Measurements from ENCODE around the gene FXYD3. TPM values are rescaled to one million over a fixed set of nuclear protein-coding genes. Genes with fewer than 3 reads are reported as not detected.
A peak's percentile ranks its signal among the peaks of the same experiment; 100 is the strongest.

The FXYD3 gene
- total and polyA plus RNA-seq, 2 of the 13 experiments (the other 11 are each of a cell fraction or from before 2014, with no cell fraction given) = 4.9 TPM; not detected in 1

DNA sequence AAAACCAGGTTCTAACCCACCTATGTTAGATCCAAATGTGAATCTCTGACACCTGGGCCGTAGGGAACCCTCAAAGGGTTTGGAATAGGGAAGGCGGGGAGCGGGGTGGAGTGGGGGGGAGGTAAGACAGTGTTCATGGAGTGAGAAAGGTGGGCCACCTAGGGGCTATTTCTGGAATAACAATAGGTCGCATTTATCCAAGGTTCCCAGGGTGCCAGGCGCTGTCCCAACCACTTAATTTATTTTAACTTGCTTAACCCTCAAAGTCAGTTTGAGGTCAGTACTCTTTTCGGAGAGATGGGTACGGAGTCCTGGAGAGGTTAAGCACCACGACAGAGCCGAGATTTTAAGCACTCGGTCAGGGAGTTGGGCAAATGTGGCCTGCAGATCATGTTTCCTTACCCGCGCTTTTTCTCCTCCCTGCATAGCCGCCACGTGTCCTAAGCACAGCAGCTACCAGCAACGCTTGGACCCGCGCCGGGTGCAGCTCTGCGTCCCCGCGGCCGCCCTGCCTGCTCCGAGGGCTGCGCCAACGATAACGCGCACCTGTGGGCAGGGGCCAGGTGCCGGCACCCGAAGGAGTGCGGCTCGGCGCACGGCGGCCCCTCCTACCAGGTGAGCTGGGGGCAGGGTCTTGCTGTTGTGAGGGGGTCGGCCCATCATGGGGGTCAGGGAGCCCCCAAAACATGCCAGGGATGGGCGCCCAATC lies 25.0 kb upstream of the FXYD3 start (continued):
- TF ChIP-seq, protein P1, sequence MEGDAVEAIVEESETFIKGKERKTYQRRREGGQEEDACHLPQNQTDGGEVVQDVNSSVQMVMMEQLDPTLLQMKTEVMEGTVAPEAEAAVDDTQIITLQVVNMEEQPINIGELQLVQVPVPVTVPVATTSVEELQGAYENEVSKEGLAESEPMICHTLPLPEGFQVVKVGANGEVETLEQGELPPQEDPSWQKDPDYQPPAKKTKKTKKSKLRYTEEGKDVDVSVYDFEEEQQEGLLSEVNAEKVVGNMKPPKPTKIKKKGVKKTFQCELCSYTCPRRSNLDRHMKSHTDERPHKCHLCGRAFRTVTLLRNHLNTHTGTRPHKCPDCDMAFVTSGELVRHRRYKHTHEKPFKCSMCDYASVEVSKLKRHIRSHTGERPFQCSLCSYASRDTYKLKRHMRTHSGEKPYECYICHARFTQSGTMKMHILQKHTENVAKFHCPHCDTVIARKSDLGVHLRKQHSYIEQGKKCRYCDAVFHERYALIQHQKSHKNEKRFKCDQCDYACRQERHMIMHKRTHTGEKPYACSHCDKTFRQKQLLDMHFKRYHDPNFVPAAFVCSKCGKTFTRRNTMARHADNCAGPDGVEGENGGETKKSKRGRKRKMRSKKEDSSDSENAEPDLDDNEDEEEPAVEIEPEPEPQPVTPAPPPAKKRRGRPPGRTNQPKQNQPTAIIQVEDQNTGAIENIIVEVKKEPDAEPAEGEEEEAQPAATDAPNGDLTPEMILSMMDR (CRISPR knock-in tag; IDR thresholded peaks at IDR 0.05) = peak; percentile 68
- TF ChIP-seq CBX5 (CRISPR knock-in tag; IDR thresholded peaks at IDR 0.05; ENCODE audit: borderline replicate concordance) (no peak), SMAD9 (CRISPR knock-in tag; IDR thresholded peaks at IDR 0.05) (no peak), KLF6 (CRISPR knock-in tag; IDR thresholded peaks at IDR 0.05) (no peak), SIN3A (IDR thresholded peaks at IDR 0.05; ENCODE audit: borderline replicate concordance, low read depth, low read length) (no peak), ZNF550 (CRISPR knock-in tag; IDR thresholded peaks at IDR 0.05; ENCODE audit: borderline replicate concordance) (no peak), NFE2L1 (CRISPR knock-in tag; IDR thresholded peaks at IDR 0.05; ENCODE audit: borderline replicate concordance) (no peak), ZNF432 (CRISPR knock-in tag; IDR thresholded peaks at IDR 0.05; ENCODE audit: borderline replicate concordance) (no peak)
- TF ChIP-seq, protein P2, sequence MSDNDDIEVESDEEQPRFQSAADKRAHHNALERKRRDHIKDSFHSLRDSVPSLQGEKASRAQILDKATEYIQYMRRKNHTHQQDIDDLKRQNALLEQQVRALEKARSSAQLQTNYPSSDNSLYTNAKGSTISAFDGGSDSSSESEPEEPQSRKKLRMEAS (IDR thresholded peaks at IDR 0.05) = 0 out of 2 replicates have a peak, but pooled peaks have one; percentile 23
- TF ChIP-seq, protein P3, sequence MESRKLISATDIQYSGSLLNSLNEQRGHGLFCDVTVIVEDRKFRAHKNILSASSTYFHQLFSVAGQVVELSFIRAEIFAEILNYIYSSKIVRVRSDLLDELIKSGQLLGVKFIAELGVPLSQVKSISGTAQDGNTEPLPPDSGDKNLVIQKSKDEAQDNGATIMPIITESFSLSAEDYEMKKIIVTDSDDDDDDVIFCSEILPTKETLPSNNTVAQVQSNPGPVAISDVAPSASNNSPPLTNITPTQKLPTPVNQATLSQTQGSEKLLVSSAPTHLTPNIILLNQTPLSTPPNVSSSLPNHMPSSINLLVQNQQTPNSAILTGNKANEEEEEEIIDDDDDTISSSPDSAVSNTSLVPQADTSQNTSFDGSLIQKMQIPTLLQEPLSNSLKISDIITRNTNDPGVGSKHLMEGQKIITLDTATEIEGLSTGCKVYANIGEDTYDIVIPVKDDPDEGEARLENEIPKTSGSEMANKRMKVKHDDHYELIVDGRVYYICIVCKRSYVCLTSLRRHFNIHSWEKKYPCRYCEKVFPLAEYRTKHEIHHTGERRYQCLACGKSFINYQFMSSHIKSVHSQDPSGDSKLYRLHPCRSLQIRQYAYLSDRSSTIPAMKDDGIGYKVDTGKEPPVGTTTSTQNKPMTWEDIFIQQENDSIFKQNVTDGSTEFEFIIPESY (CRISPR knock-in tag; IDR thresholded peaks at IDR 0.05) = 0 out of 2 replicates have a peak, but pooled peaks have one; percentile 16
- TF ChIP-seq, protein P4, sequence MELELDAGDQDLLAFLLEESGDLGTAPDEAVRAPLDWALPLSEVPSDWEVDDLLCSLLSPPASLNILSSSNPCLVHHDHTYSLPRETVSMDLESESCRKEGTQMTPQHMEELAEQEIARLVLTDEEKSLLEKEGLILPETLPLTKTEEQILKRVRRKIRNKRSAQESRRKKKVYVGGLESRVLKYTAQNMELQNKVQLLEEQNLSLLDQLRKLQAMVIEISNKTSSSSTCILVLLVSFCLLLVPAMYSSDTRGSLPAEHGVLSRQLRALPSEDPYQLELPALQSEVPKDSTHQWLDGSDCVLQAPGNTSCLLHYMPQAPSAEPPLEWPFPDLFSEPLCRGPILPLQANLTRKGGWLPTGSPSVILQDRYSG (CRISPR knock-in tag; IDR thresholded peaks at IDR 0.05) = no peak
- TF ChIP-seq, protein P5, sequence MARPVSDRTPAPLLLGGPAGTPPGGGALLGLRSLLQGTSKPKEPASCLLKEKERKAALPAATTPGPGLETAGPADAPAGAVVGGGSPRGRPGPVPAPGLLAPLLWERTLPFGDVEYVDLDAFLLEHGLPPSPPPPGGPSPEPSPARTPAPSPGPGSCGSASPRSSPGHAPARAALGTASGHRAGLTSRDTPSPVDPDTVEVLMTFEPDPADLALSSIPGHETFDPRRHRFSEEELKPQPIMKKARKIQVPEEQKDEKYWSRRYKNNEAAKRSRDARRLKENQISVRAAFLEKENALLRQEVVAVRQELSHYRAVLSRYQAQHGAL (CRISPR knock-in tag; IDR thresholded peaks at IDR 0.05; ENCODE audit: not compliant biosample characterization) = no peak
- TF ChIP-seq, protein P6, sequence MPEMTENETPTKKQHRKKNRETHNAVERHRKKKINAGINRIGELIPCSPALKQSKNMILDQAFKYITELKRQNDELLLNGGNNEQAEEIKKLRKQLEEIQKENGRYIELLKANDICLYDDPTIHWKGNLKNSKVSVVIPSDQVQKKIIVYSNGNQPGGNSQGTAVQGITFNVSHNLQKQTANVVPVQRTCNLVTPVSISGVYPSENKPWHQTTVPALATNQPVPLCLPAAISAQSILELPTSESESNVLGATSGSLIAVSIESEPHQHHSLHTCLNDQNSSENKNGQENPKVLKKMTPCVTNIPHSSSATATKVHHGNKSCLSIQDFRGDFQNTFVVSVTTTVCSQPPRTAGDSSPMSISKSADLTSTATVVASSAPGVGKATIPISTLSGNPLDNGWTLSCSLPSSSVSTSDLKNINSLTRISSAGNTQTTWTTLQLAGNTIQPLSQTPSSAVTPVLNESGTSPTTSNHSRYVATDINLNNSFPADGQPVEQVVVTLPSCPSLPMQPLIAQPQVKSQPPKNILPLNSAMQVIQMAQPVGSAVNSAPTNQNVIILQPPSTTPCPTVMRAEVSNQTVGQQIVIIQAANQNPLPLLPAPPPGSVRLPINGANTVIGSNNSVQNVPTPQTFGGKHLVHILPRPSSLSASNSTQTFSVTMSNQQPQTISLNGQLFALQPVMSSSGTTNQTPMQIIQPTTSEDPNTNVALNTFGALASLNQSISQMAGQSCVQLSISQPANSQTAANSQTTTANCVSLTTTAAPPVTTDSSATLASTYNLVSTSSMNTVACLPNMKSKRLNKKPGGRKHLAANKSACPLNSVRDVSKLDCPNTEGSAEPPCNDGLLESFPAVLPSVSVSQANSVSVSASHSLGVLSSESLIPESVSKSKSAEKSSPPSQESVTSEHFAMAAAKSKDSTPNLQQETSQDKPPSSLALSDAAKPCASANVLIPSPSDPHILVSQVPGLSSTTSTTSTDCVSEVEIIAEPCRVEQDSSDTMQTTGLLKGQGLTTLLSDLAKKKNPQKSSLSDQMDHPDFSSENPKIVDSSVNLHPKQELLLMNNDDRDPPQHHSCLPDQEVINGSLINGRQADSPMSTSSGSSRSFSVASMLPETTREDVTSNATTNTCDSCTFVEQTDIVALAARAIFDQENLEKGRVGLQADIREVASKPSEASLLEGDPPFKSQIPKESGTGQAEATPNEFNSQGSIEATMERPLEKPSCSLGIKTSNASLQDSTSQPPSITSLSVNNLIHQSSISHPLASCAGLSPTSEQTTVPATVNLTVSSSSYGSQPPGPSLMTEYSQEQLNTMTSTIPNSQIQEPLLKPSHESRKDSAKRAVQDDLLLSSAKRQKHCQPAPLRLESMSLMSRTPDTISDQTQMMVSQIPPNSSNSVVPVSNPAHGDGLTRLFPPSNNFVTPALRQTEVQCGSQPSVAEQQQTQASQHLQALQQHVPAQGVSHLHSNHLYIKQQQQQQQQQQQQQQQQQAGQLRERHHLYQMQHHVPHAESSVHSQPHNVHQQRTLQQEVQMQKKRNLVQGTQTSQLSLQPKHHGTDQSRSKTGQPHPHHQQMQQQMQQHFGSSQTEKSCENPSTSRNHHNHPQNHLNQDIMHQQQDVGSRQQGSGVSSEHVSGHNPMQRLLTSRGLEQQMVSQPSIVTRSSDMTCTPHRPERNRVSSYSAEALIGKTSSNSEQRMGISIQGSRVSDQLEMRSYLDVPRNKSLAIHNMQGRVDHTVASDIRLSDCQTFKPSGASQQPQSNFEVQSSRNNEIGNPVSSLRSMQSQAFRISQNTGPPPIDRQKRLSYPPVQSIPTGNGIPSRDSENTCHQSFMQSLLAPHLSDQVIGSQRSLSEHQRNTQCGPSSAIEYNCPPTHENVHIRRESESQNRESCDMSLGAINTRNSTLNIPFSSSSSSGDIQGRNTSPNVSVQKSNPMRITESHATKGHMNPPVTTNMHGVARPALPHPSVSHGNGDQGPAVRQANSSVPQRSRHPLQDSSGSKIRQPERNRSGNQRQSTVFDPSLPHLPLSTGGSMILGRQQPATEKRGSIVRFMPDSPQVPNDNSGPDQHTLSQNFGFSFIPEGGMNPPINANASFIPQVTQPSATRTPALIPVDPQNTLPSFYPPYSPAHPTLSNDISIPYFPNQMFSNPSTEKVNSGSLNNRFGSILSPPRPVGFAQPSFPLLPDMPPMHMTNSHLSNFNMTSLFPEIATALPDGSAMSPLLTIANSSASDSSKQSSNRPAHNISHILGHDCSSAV (CRISPR knock-in tag; IDR thresholded peaks at IDR 0.05; ENCODE audit: borderline replicate concordance) = no peak
